Fibroblast of skin of scalp (primary cell): ENCODE results near the gene PCDHGB4.
"Not testable (repeated sequence)": the region's sequence is repeated elsewhere in the genome, so short reads cannot be mapped to it uniquely, and the experiment has no call there.

ENCODE experiments used
- DNase-seq: peaks from one replicate; pipeline ENCODE4 v3.0.0-alpha.2; 2013

Gene PCDHGB4

DNA sequence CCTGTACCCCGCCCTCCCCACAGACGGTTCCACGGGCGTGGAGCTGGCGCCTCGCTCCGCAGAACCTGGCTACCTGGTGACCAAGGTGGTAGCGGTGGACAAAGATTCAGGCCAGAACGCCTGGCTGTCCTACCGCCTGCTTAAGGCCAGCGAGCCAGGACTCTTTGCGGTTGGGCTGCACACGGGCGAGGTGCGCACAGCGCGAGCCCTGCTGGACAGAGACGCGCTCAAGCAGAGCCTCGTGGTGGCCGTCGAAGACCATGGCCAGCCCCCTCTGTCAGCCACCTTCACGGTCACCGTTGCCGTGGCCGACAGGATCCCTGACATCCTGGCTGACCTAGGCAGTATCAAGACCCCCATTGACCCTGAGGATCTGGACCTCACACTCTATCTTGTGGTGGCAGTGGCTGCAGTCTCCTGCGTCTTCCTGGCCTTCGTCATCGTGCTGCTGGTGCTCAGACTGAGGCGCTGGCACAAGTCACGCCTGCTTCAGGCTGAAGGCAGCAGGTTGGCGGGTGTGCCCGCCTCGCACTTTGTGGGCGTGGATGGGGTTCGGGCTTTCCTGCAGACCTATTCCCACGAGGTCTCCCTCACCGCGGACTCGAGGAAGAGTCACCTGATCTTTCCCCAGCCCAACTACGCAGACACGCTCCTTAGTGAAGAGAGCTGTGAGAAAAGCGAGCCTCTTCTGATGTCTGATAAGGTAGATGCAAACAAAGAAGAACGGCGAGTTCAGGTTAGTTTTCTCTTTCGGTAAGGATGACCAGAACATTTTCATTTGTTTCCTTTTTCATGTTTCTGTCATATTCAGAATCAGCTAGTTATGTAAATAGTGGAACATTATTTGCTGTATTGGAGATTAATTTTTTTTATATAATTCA lies 21.2 kb upstream of the PCDHGB4 start:
- no peak for DNase-seq

DNA sequence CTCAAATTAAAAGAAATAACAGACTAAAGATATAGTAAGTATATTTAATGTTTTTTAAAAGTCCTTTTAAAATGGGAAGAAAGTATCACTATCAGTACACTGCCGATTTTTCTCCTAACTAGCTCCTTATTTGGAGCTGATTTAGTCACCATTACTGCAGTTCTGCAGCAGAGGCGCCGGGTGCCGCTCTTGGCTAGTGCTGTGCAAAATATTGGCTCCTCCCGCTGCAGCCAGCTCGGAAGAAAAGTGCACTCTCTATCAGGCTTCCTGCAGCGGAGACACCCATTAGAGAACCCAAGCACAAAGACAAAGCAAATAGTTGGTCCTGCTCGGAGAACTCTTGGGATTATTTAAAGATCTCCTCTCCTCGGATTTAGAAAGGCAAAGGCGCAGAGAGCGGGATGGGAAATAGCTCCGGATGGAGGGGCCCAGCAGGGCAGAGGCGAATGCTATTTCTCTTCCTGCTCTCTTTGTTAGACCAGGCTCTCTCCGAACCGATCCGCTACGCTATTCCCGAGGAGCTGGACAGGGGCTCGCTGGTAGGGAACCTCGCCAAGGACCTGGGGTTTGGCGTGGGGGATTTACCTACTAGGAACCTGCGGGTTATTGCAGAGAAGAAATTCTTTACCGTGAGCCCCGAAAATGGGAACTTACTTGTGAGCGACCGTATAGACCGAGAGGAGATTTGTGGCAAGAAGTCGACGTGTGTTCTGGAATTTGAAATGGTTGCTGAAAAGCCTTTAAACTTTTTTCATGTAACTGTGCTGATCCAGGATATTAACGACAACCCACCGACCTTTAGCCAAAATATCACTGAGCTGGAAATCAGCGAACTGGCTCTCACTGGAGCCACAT lies 17.3 kb upstream of the PCDHGB4 start, which contains the start of gene PCDHGB3:
Gene PCDHGB3 (plus strand): TSS at position 249 of the 855 bp plus-strand sequence. CDS start 153 bp downstream, at position 402.
- DNase-seq: peak; percentile 66

DNA sequence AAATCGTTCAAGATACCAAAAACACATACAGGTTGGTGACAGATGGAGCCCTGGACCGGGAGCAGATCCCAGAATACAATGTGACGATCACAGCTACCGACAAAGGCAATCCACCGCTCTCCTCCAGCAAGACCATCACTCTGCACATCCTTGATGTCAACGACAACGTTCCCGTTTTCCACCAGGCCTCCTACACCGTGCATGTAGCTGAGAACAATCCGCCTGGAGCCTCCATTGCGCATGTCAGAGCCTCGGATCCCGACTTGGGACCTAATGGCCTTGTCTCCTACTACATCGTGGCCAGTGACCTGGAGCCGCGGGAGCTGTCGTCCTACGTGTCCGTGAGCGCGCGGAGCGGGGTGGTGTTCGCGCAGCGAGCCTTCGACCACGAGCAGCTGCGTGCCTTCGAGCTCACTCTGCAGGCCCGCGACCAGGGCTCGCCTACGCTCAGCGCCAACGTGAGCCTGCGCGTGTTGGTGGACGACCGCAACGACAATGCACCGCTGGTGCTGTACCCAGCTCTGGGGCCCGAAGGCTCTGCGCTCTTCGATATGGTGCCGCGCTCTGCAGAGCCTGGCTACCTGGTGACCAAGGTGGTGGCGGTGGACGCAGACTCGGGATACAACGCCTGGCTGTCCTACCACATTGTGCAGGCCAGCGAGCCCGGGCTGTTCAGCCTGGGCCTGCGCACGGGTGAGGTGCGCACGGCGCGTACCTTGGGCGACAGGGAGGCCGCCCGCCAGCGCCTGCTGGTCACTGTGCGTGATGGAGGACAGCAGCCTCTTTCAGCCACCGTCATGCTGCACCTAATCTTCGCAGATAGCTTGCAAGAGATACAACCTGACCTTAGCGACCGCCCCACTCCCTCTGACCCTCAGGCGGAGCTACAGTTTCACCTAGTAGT lies 15.7 kb upstream of the PCDHGB4 start:
- no peak for DNase-seq

- DNase-seq: peak; percentile 48
Observed at GRCh38 chr5:141373673-141374317, 13.7 kb upstream of the PCDHGB4 start, which contains the start of gene PCDHGA6. TSS of gene PCDHGA6 (plus strand) at chr5:141373891. CDS start at chr5:141374084, 193 bp downstream.

DNA sequence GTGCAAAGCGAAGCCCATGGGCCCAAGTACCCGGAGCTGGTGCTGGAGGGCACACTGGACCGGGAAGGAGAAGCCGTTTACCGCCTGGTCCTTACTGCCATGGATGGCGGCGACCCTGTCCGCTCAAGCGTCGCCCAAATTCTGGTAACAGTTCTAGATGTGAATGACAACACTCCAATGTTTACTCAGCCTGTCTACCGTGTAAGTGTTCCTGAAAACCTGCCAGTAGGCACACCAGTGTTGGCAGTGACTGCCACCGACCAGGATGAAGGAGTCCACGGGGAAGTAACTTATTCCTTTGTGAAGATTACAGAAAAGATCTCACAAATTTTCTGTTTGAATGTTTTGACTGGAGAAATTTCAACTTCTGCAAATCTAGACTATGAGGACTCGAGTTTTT lies 12.9 kb upstream of the PCDHGB4 start:
- no peak for DNase-seq

- not testable (repeated sequence) for DNase-seq
Observed at GRCh38 chr5:141375444-141376155, 11.9 kb upstream of the PCDHGB4 start.

- DNase-seq: peak; percentile 58
Observed at GRCh38 chr5:141382469-141383294, 4.8 kb upstream of the PCDHGB4 start, which contains the start of gene PCDHGA7. TSS of gene PCDHGA7 (plus strand) at chr5:141382742. CDS start at chr5:141382900, 158 bp downstream.

- no peak for DNase-seq
Observed at GRCh38 chr5:141383345-141383744, 4.2 kb upstream of the PCDHGB4 start.

- no peak for DNase-seq
Observed at GRCh38 chr5:141384471-141385267, 2.8 kb upstream of the PCDHGB4 start.

GRCh38 chr5:141388661-141389060 lies 1.2 kb downstream of the PCDHGB4 start:
- no peak for DNase-seq

GRCh38 chr5:141389153-141390042 lies 1.9 kb downstream of the PCDHGB4 start:
- DNase-seq: no peak

GRCh38 chr5:141392429-141393198 lies 5.1 kb downstream of the PCDHGB4 start, which contains the start of gene PCDHGA8:
TSS of gene PCDHGA8 (plus strand) at chr5:141392633. CDS start at chr5:141392814, 181 bp downstream.
- DNase-seq: peak; percentile 38

DNA sequence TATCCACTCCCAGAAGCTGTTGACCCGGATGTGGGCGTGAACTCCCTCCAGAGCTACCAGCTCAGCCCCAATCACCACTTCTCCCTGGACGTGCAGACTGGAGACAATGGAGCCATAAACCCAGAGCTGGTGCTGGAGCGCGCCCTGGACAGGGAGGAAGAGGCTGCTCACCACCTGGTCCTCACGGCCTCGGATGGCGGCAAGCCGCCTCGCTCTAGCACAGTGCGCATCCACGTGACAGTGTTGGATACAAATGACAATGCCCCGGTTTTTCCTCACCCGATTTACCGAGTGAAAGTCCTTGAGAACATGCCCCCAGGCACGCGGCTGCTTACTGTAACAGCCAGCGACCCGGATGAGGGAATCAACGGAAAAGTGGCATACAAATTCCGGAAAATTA lies 5.8 kb downstream of the PCDHGB4 start:
- DNase-seq: no peak

DNA sequence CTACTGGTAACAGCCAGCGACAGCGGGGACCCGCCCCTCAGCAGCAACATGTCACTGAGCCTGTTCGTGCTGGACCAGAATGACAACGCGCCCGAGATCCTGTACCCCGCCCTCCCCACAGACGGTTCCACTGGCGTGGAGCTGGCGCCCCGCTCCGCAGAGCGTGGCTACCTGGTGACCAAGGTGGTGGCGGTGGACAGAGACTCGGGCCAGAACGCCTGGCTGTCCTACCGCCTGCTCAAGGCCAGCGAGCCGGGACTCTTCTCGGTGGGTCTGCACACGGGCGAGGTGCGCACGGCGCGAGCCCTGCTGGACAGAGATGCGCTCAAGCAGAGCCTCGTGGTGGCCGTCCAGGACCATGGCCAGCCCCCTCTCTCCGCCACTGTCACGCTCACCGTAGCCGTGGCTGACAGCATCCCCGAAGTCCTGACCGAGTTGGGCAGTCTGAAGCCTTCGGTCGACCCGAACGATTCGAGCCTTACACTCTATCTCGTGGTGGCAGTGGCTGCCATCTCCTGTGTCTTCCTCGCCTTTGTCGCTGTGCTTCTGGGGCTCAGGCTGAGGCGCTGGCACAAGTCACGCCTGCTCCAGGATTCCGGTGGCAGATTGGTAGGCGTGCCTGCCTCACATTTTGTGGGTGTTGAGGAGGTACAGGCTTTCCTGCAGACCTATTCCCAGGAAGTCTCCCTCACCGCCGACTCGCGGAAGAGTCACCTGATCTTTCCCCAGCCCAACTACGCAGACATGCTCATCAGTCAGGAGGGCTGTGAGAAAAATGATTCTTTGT lies 7.1 kb downstream of the PCDHGB4 start:
- DNase-seq: not testable (repeated sequence)

GRCh38 chr5:141397756-141398551 lies 10.5 kb downstream of the PCDHGB4 start, which contains the start of gene PCDHGB5:
TSS of gene PCDHGB5 (plus strand) at chr5:141397947. CDS start at chr5:141398128, 181 bp downstream.
- DNase-seq: peak; percentile 69
